ENCODE measurements around the gene EVI5.

EVI5 gene

DNA sequence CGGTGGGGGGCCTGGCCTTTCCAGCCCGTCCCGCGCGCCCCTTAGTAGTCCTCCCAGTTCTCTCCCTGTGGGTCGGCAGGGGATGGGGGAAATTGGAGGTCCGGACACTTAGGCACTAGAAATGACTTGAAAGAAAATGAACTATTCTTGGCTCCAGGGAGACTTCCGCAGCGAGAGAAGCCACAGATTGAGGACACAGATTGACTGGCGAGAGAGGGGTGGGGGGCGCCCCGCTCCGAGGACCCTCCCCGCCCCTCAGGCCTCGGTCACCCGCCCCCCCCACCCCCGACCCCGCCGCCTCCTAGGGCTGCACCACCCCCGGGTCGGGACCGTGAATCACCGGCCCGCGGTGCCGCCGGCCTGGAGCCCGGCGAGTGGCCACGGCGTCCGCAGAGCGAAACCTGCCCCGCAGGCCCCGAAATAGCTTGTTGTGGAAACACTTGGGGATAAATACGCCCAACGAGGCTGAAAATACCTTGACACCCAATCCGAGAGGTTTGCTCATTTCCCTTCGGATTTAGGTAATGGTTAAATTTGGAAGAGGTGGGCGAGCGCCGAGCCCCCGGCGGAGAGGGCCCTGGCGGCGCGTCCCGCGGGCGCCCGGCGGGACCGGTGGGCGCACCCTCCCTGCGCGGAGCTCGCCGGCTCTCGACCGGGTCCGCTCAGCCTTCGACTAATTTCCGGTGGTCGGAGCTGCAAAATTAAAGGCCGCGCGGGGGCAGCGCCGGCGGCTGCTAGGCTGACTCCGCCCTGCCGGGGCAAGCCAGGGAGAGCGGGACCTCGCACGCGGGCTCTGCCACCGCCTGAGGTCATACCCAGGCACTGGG lies 298.4 kb downstream of the EVI5 start, which contains the start of gene GFI1:
Gene GFI1 (minus strand): TSS at position 675 of the 827 bp plus-strand sequence. CDS start 3,438 bp downstream, outside the sequence.
- peak; percentile 24 to 45 for DNase-seq (ENCODE audit: low read depth in 2 of 2, low spot score in 1 of 2)

DNA sequence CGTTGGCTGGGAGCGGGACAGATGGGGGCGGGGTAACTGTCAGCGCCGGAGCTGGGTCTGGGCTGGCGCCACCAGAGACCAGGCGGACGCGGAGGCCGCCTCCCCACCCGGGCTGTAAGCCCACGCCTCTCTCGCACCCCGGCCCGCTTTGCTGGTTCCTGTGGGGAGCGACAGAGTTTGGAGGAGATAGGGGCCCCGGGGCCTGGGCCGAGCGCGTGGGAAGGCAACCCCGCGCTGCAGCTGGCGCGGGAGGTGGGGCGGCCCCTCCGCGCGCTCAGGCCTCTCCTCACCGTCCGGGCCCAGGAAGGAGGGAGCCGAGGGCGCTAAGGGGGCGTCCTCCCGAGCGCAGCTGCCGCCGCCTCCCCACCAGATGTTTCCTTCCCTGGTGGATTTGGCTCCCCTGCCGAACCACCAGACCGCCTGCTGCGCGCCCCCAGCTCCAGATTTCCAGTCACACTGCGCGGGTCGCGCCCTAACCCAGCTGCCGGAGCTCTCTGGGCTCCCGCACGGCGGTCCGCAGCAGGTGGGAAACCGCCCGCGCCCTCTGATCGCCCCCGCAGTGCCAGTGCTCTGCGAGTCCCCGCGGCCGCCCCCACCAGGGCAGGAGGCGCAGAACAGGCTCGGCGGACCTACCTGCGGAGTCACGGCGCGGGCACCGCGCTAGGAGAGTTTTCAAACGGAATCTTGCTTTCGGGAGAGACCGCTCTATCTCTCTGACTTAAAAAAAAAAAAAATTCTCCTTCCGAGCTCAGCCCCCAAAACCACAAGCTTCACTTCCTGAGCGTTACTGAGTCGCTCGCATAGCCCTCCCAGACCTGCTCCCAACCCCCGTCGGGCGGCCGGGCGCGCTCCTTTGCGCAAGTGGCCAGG lies 299.3 kb downstream of the EVI5 start:
- DNase-seq (ENCODE audit: low read depth in 2 of 2, low spot score in 1 of 2), result peak; percentile 55 to 63

DNA sequence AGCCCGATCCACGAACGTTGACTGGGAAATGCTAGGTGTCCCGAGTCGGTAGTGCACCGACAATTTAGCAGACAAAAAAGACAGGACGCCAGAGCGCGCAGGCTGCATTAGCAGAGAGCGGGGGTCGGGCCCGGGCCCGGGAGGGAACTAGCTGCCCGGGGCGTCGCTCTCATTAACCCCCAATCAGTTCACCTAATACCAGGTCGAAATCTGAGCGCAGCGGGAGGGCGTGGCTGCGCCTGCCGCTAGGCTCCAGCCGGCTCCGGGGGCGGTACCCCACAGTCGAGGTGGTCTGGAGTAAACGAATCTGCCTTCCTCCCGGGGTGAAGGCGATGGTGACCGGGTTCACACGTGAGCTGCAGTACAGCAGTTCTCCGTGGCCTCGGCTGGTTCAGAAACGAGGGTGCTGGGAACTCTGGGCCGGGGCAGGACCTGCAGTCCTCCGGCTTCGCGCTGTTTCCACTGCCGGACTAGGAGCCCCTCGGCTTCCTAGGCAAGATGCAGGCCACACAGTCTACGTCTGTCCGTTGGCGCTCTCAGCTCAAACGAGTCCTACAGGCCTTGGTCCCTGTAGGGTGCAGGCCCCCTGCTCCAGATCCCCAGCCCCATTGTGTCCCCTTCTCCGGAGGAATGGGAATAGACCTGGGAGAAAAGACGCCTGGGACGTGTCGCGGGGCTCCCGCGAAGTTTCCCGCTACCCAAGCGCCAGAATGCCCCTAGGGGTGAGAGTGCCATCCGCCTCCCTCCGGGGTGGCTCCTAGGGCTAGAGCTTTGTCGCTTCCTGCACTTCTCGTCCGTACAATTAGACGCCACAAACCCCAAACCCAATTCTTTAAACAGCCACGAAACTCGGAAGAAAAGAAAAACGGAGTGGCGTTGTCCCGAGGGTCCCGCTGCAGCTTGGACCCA lies 300.2 kb downstream of the EVI5 start:
- peak; percentile 41 to 48 for DNase-seq (ENCODE audit: low read depth in 2 of 2, low spot score in 1 of 2)

DNA sequence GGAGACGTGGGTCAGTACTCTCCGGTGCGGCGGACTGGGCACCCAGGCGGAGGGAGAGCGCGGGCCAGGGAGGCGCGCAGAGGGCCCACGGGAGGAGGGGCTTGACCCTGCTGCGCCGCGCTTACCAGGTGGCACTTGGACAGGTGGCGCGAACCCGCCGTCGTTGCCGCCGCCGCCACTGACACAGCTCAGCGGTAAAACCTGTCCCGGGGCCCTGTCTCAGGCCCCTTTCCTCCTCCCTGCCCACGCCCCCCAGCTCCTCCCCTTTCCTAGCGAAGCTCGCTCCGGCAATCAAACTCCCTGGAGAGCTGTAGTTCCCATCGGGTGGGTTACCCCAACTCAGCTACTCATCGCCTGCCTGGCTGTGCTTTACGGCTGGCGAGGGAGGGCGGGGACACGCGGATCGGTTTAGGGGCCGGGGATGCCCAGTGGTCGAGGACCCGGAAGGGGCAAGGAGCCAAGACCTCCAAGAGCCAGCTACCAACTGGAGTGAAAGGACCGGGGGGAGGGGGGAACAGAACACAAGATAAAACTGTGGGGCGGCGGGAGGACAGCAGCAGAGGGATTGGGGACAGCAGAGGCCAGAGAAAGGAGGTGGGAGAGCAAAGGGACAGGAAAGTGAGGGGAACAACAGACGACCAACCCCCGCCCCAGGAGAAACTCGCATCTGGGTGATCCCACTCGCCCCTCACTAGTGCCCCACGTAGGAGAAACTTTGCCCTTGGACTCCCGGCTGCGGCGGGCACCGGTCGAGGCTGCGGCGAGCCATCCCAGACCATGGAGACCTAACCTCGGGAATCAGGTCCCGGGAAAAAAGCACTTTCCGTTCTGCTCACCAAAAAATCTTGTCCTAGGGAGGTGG lies 301.1 kb downstream of the EVI5 start:
- peak; percentile 17 to 31 for DNase-seq (ENCODE audit: low read depth in 2 of 2, low spot score in 1 of 2)

DNA sequence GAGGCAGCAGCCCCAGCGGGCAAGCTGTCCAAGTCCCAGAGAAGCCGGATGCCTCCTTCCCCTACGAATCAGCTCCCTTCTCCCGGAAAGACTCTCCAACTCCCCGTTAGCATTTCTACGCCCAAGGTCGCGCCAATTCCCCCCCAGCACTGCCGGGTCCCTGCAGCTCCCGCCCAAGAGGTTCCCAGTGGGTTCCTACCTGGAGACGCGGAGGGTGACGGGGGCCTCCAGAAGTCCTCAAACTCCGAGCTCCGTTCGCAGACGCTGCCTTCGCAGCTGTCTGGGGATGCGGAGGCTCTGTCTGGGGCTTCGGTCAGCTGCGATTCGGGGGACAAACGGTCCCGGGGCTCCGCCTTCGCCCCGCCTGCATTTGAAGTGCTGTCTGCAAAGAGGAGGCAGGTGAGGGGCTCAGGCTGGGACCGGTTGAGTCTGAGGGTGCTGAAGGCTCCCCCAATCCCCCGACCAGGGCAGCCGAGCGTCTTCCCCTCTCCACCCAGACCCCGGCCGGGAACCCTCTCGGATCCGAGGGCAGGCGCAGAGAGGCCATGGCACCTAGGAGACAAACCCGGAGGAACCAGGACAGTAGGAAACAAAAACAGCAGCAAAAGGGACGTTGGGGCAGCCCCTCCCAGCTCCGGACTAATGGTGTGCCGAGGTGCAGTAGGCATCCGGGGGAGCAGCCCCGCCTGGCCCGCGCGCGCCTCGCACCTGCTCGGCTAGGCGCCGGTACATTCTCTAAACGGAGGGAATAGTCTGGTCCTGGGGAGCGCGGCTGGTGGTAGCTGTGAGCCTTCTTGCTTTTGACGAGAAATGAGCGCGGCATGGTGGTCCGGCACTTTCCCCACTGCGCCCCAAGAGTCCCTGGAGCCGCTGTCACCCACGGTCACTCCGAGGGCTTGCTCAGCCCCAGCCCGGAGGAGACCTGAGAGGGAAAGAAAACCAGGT lies 302.0 kb downstream of the EVI5 start:
- no peak for DNase-seq (ENCODE audit: low read depth in 2 of 2, low spot score in 1 of 2)

DNA sequence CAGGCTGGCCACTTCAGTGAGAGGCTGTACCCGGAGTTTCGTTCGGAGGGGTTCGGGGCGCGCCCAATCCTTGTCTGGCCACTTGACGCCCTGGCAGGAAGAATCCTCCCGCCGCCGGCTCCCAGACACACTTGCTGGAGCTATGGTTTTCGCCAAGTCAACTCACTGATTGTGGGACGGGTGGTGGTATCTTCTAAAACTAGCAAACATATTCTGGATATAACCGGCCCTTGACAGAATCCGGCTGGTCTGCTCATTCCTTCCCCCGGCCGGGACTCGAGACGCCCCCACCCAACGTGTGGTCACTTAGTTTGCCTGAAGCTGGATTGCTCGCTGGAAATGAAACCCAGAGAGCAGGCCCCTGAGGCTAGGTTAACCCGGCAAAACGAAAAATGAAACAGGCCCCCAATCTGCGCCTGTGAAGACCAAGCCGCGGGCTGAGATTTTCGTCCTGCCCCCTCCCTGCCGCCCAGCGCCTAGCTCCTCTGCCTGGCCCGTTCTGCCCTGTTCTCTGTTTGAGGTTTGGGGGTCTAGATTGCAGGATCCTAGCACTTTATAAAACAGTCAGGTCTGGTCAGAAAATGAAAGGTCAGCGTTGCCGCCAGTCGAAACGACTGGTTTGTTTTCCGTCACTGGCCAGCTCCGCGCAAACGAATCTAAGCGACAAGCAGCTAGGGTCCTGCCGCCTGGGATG lies 302.8 kb downstream of the EVI5 start:
- no peak for DNase-seq (ENCODE audit: low read depth in 2 of 2, low spot score in 1 of 2)

DNA sequence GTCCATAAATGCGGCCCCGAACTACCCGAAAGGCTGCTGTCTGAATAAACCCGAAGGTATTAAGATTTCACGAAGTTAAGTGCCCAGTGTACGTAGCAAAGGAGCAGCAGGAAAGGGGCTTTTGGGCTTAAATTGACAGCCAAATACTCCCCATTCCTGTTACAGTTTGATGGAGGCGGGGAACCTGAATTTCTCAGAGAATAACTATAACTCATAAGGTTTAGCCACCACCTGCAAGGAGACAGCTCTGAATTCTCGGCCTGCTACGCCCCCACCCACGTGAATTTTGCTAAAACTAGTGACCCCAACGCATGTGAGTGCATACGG lies 303.3 kb downstream of the EVI5 start:
- no peak for DNase-seq (ENCODE audit: low read depth in 2 of 2, low spot score in 1 of 2)

DNA sequence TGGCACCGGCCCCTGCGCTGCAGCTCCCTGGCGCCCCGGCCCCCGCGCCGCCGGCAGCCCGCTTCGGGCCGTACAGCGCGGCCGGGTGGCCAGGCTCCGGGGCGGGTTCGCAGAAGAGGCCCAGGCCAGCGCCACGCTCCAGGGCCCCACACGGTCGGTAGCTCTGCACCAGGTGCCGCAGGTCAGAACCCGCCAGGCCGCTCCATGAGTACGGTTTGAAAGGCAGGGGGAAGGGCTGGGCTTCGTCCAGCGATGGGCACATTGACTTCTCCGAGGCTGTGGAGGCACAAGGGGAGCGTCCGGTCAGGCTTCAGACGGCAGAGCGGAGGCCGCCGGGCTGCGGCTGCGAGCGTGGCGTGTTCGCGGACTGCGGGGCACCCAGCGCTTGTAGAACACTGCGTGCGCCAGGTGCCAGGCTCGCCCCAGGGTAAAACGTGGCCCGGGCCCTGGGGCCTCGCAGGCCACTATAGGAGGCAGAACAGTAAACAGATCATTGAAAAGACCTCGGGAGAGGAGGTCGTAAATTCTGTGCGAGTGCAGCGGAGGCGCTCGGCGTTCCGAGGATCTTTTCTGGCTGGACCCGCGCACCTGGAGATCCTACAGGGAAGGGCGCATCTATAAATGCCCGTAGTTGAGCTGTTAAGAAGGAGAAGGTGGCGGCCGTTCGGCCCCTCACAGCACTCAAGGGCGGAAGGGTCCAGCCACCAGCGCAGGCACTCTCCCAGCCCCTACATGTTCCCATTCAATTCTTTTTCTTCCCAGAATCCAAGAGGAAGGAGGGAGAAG lies 303.9 kb downstream of the EVI5 start:
- DNase-seq (ENCODE audit: low read depth in 2 of 2, low spot score in 1 of 2), result no peak

DNA sequence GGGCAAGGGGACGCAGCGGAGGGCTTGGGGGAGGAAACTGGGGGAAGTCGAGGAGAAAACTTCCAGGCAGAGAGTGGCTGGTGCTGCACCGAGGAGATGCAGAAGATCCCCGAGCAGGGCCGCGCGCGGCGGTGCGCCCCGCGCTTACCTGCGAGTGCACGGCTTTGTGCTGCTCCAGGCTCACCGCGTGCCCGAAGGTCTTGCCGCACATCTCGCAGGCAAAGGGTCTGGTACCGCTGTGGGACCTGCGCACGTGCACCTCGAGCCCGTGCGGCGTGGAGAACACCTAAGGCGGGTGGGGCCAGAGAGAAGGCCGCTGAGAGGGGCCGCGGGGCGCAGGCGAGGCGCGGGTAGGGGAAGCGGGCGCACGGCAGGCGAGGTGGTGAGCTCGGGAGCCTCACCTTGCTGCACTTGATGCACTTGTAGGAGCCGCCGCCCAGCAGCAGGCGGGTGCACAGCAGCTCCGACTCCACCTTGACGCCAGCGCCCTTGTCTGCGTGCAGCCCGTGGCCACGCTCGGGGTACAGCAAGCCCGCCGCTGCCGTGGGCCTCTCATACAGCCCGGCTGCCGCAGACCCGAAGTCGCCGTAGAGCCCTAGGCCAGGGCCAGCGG lies 304.6 kb downstream of the EVI5 start:
- no peak for DNase-seq (ENCODE audit: low read depth in 2 of 2, low spot score in 1 of 2)

DNA sequence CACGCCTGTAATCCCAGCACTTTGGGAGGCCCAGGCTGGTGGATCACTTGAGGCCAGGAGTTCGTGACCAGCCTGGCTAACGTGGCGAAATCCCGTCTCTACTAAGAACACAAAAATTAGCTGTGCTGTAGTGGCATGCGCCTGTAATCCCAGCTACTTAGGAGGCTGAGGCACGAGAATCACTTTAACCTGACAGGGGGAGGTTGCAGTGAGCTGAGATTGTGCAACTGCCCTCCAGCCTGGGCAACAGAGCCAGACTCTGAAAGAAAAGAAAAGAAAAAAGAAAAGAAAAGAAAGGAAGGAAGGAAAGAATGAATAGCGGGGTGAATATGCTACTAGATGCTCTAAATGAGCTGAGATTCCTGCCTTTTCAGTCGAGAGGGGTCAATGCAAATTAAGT lies 305.3 kb downstream of the EVI5 start:
- no peak for DNase-seq (ENCODE audit: low read depth in 2 of 2, low spot score in 1 of 2)

DNA sequence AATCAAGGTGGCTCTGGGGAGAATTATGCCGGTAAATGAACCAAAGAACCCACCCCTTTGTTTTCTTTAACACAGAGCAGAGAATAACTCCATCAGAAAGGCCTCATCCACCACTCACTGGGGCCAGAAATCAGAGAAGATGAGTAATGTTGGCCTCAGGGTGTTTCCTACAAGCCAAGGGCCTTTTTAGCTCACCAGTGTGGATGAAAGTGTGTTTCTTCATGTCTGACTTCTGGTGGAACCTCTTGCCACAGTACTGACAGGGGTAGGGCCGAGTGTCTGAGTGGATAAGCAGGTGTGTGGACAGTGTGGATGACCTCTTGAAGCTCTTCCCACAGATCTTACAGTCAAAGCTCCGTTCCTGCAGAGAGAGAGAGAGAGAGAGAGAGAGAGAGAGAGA lies 306.5 kb downstream of the EVI5 start:
- DNase-seq (ENCODE audit: low read depth in 2 of 2, low spot score in 1 of 2), result no peak

DNA sequence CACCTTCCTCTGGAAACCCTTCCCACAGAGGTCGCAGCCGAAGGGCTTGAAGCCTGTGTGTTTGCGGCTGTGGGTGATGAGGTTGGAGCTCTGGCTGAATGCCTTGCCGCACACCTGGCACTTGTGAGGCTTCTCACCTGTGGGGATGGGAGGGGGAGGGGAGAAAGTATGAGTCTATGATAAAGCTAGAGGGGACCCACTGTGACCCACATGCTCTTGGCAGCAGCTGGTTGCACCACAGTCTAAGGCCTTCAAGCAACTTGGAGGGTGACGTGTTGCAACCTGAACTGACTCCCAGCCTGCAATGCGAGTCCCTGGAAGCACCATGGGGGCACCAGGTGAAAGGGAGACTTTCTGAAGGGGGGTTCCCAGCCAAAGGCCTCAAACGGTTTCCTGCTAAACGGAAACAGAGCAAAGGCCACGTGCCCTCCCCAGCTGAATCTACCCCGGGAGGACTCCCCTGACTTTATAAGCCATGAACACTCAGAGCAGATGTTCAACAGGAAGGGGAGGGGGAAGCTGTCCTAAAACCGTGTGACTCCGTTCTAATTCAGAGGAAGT lies 308.8 kb downstream of the EVI5 start:
- DNase-seq (ENCODE audit: low read depth in 2 of 2, low spot score in 1 of 2), result peak; percentile 19 to 37

DNA sequence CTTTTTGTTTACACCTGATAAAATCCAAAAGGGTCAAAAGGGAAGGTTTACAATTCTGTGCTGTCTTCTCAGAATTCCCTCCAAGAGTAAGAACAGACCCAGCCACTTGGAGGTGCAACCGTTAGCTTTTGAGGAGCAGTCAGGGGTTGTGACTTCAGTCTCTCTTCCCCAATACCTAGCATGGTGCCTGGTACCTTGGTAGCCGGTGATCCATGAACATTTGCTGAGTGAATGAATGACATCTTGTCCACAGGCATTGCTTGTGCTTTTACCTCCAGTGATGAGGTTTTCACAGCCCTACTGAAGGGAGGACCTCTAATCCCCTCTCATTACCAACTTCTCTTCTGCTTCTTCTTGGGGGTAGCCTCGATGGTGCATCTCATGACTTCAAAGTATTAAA lies 309.9 kb downstream of the EVI5 start:
- DNase-seq (ENCODE audit: low read depth in 2 of 2, low spot score in 1 of 2), result no peak

DNA sequence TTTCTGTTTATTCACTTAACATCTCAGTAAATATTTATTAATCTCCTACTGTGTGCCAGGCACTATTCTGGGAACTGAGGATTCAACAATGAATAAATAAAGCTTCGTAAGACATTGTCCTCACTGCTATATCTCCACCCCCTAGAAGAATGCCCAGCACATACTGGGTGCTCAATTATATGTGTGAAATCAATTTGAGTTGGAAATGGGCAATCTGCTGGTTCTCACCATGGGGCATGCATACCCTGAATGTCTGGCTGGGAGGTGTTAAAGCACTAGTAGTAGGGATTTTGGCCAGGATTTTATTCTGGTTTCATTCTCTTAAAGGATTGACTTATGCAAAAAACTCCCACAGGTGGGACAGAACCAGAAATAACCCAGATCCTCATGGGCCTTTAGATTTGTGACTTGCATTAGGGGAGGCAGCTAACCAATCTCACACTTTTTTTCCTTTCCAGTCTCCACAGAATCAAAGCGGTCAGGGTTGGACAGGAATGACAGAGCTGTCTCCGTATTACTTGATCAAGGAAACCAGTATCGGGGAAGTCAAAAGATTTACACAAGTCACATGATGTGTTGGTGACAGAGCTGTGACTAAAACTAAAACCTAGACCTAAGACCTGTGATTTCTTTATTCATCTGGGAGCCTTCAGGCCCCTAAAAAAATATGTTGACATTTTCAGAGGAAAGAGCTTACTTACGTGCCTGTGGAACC lies 311.0 kb downstream of the EVI5 start:
- DNase-seq (ENCODE audit: low read depth in 2 of 2, low spot score in 1 of 2), result no peak

DNA sequence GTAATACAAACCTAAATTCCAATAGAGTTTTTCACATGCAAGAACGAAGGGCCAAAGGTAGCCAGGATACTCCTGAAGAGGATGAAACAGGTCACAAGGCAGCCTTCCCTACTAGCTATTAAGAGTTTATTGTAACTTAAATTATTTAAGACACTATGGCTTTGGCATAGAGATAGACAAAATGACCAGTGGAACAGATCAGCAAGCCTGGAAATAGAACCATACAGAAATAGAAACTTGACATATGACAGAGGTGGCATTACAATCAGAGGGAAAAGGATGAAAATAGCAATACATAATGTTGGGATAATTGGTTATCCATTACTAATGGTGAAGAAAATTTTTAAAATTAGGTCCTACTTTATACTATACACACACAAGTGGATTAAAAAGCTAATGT lies 314.7 kb downstream of the EVI5 start:
- no peak for DNase-seq (ENCODE audit: low read depth in 2 of 2, low spot score in 1 of 2)

DNA sequence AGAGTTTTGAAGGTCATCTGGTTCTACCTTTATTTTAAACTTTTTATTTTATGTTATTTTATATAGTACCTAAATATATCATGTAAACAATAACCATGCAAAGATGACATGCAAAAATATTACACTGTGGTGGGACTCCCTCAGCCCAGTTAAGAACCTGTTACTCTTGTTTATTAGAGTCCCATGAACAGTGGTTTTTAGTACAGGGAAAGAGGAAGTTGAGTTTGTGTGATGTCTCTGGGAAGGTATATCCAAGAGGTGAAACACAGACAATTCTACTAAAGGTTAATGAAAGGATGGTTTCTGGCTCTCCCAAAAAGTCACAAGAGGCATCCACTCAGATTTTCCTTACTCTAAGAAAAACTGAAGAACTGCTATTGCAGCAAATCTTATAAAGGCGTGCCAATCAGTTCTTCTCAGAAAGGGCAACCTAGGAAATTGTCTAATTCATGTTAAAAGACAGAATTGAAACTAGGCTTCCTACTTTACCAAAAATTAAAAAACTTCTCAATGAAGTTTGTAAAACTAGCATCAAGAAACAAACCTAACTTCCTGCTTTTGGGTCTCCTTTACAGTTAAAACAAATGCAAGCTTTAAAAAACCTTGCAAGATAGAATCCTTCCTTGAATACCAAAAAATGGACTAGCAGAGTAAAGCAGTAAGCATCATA lies 318.1 kb downstream of the EVI5 start:
- DNase-seq (ENCODE audit: low read depth in 2 of 2, low spot score in 1 of 2), result no peak
